Esophagus muscularis mucosa (tissue), 3 donors: ENCODE data around the gene SARS2.

Experiments used
- POLR2AphosphoS5 ChIP-seq, 2 donors: sonication (generic); formaldehyde crosslinking; IDR thresholded peaks; one replicate each; pipeline ENCODE4 v1.6.1; 2017; ENCODE audit warnings: antibody characterized with exemption in 2 of 2
- TF ChIP-seq, protein P1 (sequence below), 3 experiments: fragments of 200-600 bp in 2 of 3; fragments of 450-650 bp in 1 of 3; sonication (generic) in 2 of 3; IDR thresholded peaks; one replicate each; pipeline ENCODE4 v1.5.1; 2017 to 2019; ENCODE audit warnings: antibody characterized with exemption in 3 of 3, mild to moderate bottlenecking in 2 of 3, moderate library complexity in 1 of 3

DNA sequence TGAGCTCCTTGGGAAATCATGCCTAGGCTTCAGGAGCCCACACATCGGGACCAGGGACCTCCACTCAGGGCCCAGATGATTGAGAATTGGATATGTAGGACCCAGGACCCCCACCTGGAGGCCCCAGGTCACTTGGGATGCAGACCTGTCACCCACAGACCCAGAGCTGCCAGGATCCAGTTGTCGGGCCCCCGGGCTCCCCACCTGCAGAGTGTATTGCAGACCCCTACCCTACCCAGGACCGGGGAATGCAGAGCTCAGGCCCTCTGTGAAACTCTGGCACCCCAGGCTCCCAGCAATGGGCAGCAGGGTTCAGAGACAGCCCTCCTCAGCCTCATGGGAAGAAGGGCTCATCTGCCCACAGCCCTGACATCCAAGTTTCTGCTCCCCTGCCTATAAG, 24.9 kb downstream of the SARS2 start:
- TF ChIP-seq, protein P1, sequence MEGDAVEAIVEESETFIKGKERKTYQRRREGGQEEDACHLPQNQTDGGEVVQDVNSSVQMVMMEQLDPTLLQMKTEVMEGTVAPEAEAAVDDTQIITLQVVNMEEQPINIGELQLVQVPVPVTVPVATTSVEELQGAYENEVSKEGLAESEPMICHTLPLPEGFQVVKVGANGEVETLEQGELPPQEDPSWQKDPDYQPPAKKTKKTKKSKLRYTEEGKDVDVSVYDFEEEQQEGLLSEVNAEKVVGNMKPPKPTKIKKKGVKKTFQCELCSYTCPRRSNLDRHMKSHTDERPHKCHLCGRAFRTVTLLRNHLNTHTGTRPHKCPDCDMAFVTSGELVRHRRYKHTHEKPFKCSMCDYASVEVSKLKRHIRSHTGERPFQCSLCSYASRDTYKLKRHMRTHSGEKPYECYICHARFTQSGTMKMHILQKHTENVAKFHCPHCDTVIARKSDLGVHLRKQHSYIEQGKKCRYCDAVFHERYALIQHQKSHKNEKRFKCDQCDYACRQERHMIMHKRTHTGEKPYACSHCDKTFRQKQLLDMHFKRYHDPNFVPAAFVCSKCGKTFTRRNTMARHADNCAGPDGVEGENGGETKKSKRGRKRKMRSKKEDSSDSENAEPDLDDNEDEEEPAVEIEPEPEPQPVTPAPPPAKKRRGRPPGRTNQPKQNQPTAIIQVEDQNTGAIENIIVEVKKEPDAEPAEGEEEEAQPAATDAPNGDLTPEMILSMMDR (IDR thresholded peaks at IDR 0.05), result no peak
- TF ChIP-seq POLR2AphosphoS5 (IDR thresholded peaks at IDR 0.05), result no peak
